ENCODE measurements around the gene ALS2CL. TPM values are rescaled to one million over a fixed set of nuclear protein-coding genes. Genes with fewer than 3 reads are reported as not detected.
A peak's percentile ranks its signal among the peaks of the same experiment; 100 is the strongest.

The ALS2CL gene
- total RNA-seq, 1 donor from 2014 or later = 5.8 TPM

GRCh38 chr3:46677411-46677726, 16.1 kb downstream of the ALS2CL start:
- DNase-seq (ENCODE audit: low read depth in 2 of 2) = no peak

- no peak for DNase-seq (ENCODE audit: low read depth in 2 of 2)
These were observed 16.7 kb downstream of the ALS2CL start for GRCh38 chr3:46676601-46677410.

GRCh38 chr3:46675843-46676567, 17.5 kb downstream of the ALS2CL start:
- DNase-seq (ENCODE audit: low read depth in 2 of 2) = peak in 1 of 2 donors; percentile 23

GRCh38 chr3:46675426-46675825, 18.1 kb downstream of the ALS2CL start:
- no peak for DNase-seq (ENCODE audit: low read depth in 2 of 2)

- DNase-seq (ENCODE audit: low read depth in 2 of 2) = no peak
These were observed 19.2 kb downstream of the ALS2CL start for GRCh38 chr3:46674031-46674845.

GRCh38 chr3:46673151-46674030, 20.1 kb downstream of the ALS2CL start:
- no peak for DNase-seq (ENCODE audit: low read depth in 2 of 2)

GRCh38 chr3:46672349-46672695, 21.2 kb downstream of the ALS2CL start:
- DNase-seq (ENCODE audit: low read depth in 2 of 2) = no peak

- no peak for DNase-seq (ENCODE audit: low read depth in 2 of 2)
These were observed 21.7 kb downstream of the ALS2CL start for GRCh38 chr3:46671541-46672348.

GRCh38 chr3:46670891-46671427, 22.5 kb downstream of the ALS2CL start:
- DNase-seq (ENCODE audit: low read depth in 2 of 2) = no peak

- DNase-seq (ENCODE audit: low read depth in 2 of 2) = peak in 1 of 2 donors; percentile 30
These were observed 23.2 kb downstream of the ALS2CL start for GRCh38 chr3:46670000-46670890.

- no peak for DNase-seq (ENCODE audit: low read depth in 2 of 2)
These were observed 24.1 kb downstream of the ALS2CL start for GRCh38 chr3:46669191-46669999.

- no peak for DNase-seq (ENCODE audit: low read depth in 2 of 2)
These were observed 24.9 kb downstream of the ALS2CL start for GRCh38 chr3:46668591-46668990.

- no peak for DNase-seq (ENCODE audit: low read depth in 2 of 2)
These were observed 25.4 kb downstream of the ALS2CL start for GRCh38 chr3:46668116-46668515.

GRCh38 chr3:46667657-46668056, 25.8 kb downstream of the ALS2CL start:
- DNase-seq (ENCODE audit: low read depth in 2 of 2) = no peak

GRCh38 chr3:46667061-46667621, 26.3 kb downstream of the ALS2CL start:
- no peak for DNase-seq (ENCODE audit: low read depth in 2 of 2)

GRCh38 chr3:46666453-46666845, 27.0 kb downstream of the ALS2CL start:
- DNase-seq (ENCODE audit: low read depth in 2 of 2) = no peak

GRCh38 chr3:46665763-46666452, 27.6 kb downstream of the ALS2CL start:
- DNase-seq (ENCODE audit: low read depth in 2 of 2) = no peak

Measured in lung microvascular endothelial cell (primary cell).